H1 (cell line): Measurements from ENCODE around the gene OR10AD1.

Experiments used
- ASH2L ChIP-seq: fragments of 200-600, 300-600 bp; sonication (generic); IDR thresholded peaks from one replicate; pipeline ENCODE4 v1.7.1; 2017; ENCODE audit warnings: low read length
- CTCF ChIP-seq, 3 experiments: IDR thresholded peaks; 1 replicate in 2 of 3; 2 replicates in 1 of 3; pipeline versions ENCODE4 v1.5.1 to v1.6.1; 2011; ENCODE audit warnings: low read length in 3 of 3, mild to moderate bottlenecking in 3 of 3, inconsistent platforms in 2 of 3, low read depth in 1 of 3, moderate library complexity in 1 of 3; ENCODE audit not compliant: insufficient read depth in 1 of 3; ENCODE audit errors: control extremely low read depth in 1 of 3
- FOSL1 ChIP-seq: IDR thresholded peaks from 2 replicates; pipeline ENCODE4 v1.6.1; 2011; ENCODE audit warnings: mild to moderate bottlenecking, low read depth, low read length, moderate library complexity; ENCODE audit not compliant: insufficient read depth
- POLR2A ChIP-seq, 2 experiments: IDR thresholded peaks; 1 replicate in 1 of 2; 2 replicates in 1 of 2; pipeline ENCODE4 v1.6.1; 2011; ENCODE audit warnings: low read depth in 2 of 2, low read length in 2 of 2, mild to moderate bottlenecking in 2 of 2; ENCODE audit errors: control extremely low read depth in 1 of 2
- RXRA ChIP-seq: IDR thresholded peaks from 2 replicates; pipeline ENCODE4 v1.6.1; 2011; ENCODE audit warnings: low read depth, mild to moderate bottlenecking, low read length, moderate library complexity; ENCODE audit not compliant: insufficient read depth
- SIX5 ChIP-seq: IDR thresholded peaks from 2 replicates; pipeline ENCODE4 v1.6.1; 2011; ENCODE audit warnings: mild to moderate bottlenecking, low read depth, low read length

DNA sequence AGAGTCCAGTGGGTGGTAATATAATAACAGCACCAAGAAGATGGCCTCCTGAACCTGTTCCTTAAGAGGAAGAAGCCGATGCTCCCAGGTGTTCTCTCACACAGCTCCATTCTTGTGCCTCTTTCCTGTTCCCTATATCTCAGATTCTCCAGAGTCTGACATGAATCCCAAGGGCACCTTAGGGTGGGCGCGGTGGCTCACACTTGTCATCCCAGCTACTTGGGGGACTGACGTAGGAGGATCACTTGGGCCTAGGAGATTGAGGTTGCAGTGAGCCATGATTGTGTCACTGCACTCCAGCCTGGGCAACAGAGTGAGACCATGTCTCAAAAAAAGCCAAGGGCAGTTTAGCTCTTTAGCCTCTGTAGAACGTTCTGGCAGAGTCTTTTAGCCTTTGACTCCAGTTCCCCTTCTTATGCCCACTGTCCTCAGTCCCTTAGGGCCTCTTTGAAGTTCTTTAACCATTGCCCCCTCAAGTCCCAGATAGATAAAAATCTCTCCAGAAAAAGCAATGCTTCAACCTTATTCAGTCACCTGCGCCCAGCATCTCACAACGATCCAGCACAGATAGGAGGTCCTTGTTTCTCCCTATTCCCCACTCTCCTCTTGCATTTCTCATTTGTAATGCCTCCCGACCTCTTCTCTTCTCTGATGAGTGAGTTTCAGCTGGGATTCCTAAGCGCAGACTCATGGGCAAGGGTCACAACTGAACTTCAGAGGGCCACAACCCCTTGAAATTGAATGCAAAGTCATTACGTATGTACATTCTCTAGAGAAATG, 15.0 kb downstream of the OR10AD1 start:
- TF ChIP-seq CTCF (IDR thresholded peaks at IDR 0.05; ENCODE audit: control extremely low read depth in 1 of 3, insufficient read depth in 1 of 3, low read depth in 1 of 3, low read length in 3 of 3) (no peak), SIX5 (no peak), RXRA (no peak), FOSL1 (no peak), ASH2L (no peak), POLR2A (IDR thresholded peaks at IDR 0.05; ENCODE audit: control extremely low read depth in 1 of 2, low read depth in 2 of 2, low read length in 2 of 2) (no peak)
